ENCODE measurements around the gene TBC1D32.

DNA sequence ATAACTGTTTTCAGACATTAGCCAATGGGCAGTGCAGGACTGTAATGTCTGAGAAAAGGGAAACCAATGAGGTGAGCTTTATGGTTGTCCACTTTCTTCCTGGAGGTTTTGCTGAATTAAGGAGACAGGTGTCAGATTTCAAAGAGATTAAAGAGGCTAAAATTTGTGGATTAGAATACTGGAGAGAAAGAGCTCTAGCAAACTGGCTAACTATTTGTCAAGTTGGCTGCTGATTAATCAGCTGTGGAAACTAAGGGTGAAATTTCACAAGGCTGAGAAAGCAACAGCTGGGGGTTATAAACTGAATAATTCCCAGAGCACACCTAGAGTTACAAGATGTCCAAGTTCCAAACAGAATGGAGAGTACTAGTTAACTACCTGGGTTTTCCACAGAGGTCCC is 198.9 kb downstream of the TBC1D32 start:
- no peak for TF ChIP-seq CTCF (conservative IDR thresholded peaks at IDR 0.05 in 1 of 2, IDR thresholded peaks at IDR 0.05 in 1 of 2; ENCODE audit: extremely low read depth in 1 of 2, insufficient read depth in 1 of 2, low read depth in 1 of 2, low read length in 2 of 2)
- TF ChIP-seq EZH2 (IDR thresholded peaks at IDR 0.05; ENCODE audit: borderline replicate concordance, low read length) = no peak
